Fibroblast of skin of left quadriceps (primary cell): ENCODE data around the gene PEF1.
"Not testable (repeated sequence)": the region's sequence is repeated elsewhere in the genome, so short reads cannot be mapped to it uniquely, and the experiment has no call there.

ENCODE experiments used
- DNase-seq, 2 experiments: peaks; one replicate each; pipeline ENCODE4 v3.0.0-alpha.2; 2013; ENCODE audit warnings: low read depth in 2 of 2

Gene PEF1

DNA sequence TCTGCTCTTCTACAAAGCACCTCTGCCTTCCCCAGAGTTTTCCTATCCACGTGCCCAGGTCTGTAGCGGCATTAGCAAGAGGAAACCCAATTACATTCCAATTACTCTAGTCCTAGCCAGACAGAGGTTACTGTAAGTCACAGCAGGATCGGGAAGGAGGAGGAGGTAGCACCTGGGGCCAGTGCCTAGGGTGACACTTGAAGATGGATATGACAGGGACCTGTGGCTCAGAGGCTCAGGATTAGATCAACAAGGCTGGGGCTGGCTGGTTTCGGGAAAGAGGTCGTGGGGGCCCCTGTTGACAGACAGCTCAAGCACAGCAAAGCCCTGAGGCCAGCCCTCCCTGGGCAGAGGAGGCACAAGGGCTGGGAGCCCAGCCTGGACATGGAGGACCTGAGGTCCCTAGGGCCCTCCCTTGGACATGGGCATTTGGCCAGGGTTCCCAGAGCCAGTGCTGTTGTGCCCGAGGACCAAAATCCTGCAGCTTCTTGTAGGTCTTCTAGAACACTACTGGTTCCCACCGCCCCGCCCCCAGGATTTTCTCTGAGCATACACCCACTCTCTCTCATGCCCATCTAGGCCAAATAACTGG is 30.2 kb downstream of the PEF1 start:
- DNase-seq: no peak

DNA sequence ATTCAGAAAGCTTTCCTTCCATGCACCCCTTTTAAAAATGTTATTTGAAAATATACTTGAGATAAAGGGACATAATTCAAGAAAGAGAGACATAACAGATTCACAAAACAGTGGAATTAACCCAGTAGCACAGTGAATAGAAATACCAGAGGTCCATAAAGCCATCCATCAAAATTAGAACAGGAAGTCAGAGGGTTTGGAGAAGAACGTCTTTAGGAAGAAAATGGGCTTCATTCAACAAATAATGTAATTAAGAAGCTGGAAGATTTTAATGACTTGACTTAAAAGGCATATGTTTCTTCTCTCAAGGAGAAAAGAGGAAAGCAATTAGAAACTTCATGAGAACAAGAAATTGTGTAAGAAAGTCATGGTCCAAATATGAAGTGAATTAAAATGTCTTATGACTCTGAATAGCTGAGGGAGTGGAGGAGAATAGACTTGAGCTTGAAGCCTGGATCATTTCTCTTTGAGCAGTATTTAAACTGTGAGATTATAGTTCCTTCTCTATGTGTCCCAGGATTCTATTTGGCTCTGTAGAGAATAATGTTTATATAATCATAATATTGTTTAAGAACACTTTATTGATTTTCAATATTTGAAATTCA is 35.1 kb downstream of the PEF1 start:
- no peak for DNase-seq

DNA sequence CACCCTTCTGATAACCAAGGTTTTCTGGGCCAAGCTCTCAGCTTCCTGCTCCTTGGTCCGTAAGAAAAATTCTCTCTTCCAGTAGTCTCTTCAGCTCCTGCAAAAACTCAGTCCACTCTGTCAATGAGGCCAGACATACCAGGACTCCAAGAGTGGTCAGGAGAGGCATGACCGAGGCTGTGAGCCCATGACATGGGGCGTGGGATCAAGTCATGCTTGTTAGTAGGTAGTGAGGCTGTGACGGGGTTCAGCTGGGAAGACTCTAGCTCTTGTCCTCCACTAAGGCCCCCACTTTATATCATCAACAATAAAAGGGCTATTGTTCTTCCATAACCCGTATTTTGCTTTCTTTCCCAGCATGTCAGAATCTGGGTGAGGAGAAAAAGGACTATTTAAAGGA is 37.3 kb downstream of the PEF1 start:
- no peak for DNase-seq

DNA sequence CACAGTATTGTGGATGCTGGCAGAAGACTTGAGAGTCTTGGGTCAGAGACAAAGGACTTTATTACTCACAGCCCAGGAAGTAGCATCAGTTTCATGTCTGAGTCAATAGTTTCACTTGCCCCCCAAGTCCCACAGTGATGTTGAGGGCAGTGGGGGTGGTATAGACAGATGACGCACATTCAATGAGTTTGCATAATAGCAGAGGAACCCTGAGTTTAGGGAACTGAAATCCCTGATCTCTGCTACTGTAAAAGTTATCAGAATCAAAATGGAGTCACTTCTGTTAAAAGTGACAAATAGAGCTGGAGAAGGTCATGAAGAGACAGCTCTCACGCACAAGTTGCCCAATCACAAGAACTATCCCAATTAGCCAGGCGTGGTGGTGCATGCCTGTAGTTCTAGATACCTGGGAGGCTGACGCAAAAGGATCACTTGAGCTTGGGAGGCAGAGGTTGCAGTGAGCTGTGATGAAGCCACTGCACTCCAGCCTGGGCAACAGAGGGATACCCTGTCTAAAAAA is 38.7 kb downstream of the PEF1 start:
- no peak for DNase-seq

DNA sequence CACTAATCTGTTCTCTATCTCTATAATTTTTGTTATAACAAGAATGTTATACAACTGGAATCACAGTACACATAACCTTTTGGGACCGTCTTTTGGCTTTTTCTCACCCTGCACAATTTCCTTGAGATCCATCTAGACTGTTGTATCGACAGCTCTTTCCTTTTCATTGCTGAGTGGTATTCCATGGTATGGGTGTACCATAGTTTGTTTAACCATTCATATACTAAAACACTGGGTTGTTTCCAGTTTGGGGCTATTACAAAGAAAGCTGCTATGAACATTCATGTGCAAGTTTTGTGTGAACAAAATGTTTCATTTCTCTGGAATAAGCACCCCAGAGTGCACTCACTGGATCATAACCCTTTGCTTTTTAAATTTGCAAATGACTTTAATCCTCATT is 42.6 kb downstream of the PEF1 start:
- DNase-seq: no peak

DNA sequence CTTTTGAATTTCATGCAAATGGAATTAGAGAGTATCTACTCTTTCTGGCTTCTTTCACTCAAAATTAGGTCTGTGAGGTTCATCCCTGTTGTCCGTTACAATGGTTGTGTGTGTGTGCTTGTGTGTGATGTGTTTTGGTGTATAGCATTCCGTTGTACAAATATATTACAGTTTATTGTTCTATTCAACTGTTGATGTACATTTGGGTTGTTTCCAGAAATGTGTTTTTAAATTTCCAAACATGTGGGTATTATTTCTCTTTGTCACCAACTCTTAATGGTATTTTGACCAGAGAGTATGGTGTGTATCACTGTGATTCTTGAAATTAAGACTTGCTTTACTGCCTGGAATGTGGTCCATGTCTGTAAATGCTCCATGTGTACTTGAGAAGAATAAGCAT is 44.0 kb downstream of the PEF1 start:
- no peak for DNase-seq

DNA sequence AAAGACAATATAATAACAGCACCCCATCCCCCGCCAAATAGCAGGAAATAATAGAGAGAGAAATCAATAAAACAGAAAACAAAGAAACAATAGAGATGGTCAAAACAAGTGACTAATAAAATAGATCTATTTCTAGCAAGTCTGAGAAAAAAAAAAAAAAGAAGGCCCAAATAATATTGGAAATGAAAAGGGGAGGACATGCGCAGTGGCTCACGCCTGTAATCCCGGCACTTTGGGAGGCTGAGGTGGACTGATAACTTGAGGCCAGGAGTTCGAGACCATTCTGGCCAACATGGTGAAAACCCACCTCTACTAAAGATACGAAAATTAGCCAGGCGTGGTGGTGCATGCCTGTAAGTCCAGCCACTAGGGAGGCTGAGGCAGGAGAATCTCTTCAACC is 45.7 kb downstream of the PEF1 start:
- DNase-seq: no peak

DNA sequence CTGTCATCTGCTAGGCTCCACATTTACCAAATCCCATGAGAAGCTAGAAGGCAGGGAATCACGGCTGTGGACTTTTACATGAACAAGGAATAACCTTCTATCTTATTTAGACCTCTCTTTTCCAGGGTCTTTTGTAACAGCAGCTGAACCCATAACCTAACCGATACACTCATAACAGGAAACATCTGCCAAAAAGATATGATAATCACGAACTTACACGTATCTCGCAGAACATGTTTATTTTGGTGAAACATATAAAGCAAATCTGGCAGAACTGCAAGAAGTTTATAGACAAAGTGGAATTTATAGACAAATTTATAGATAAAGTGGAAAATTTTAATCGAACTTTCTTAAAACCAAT is 48.0 kb downstream of the PEF1 start:
- no peak for DNase-seq

DNA sequence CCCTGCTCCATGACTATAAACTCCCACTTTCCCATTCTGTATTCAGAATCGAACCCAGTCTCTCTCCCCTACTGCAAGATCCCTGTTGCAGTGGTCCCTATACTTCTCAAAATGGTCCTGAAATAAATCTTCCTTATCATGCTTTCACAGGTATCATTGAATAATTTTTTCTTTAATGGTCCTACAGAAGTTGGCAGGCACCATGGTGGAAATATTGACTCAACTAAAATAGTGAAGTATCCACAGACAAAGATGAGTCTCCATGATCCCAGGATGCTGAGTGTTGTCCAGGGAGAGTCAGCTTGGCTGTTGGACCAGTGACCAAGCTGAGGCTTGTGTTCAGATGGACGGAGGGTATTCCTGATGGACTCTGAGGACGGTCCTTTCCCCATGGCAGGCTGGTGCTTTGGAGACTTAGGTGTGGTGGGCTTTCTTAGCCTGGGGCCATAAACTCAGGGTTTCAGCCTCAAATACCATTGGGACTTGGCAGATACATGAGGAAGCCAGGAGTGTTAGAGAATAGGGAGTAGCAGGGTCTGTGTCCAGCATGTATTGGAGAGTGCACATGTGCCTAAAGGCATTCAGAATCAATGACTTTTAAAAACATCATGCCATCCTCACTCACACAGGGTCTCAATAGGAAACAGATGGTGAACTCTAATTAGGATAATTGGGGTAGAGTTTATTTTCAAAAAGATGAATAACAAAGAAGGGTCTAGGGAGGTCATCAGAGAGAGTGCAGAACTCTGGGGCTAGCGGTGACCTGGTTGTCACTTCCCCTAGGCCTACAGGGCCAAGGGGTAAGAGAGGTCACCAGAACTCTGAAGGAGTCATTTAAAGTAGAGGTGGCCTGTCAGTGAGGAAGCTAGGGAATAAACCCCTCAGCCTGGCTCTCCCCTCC is 48.6 kb downstream of the PEF1 start:
- DNase-seq: no peak

DNA sequence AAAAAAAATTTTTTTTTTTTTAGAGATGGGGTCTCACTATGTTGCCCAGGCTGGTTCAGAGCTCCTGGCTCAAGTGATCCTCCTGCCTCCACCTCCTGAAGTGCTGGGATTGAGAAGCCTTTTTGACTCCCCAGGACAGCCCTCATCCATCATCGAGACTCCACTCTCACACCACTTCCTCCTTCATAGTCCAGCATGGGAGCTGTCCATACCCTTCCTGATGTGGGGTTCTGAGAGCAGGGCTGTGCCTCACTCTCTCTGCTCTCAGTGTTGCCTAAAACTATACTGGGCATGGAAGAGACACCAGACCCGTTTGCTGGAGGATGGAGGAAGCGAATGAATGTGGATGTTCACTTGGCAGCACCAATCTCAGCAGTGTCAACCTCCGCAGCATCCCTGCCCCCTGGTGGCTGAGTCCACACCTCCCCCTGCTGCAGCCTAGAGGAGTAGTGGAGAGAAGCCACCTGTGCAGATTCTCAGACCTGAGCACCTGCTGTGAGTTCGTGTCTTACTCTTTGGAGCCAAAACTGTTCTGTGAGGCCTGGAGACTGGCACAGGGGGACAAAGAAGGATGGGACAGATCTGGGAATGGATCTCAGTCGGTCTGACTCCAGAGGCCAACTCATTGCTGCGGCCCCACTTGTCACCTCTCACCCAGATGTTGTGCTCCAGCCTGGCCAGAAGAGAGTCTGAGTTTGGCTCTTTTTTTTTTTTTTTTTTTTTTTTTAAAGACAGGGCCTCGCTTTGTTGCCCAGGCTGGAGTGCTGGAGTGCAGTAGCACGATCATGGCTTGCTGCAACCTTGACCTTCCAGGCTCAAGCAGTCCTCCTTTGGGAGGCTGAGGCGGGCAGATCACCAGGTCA is 50.7 kb downstream of the PEF1 start:
- DNase-seq: peak in 1 of 2 experiments; percentile 23

DNA sequence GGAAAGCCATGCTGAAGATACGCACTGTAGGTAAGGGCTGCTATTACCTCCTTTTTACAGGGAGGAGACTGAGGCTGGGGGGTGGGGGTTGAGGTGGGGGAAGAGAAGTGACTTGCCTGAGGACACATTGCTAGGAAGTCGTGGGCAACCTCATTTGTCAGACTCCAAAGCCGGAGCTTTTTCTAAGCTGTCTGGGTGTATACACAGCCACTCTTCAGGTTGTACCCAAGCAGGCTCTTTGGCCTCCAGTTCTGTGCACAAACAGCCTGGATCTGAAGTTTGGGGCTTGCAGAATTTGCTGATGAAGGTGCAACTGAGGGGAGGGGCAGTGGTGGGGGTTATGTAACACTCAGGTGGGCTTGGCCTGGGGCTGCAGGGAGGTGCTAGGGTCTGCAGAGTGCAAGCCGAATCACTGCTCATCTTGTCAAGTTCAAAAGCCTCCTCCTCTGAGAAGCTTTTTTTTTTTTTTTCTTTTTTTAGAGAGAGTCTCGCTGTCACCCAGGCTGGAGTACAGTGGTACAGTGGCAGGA is 51.5 kb downstream of the PEF1 start:
- DNase-seq: no peak

DNA sequence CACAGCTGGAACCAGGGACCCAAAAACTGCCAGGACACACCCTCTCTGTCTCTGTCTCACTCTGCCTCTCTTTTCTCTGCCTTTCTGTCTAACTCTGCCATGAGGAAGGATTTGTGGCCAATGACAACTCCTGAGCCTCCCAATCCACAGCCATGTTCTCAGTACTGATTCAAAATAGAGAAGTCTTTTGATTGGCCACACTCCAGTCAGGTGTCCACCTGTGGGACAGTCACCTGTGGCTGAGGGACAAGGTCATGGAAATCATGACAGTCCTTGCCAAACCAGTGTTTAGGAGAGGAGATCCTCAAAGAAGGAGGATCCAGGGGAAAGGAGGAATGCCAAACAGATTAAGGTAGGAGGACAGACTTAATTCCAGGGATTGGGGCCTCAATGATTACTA is 52.5 kb downstream of the PEF1 start:
- no peak for DNase-seq

DNA sequence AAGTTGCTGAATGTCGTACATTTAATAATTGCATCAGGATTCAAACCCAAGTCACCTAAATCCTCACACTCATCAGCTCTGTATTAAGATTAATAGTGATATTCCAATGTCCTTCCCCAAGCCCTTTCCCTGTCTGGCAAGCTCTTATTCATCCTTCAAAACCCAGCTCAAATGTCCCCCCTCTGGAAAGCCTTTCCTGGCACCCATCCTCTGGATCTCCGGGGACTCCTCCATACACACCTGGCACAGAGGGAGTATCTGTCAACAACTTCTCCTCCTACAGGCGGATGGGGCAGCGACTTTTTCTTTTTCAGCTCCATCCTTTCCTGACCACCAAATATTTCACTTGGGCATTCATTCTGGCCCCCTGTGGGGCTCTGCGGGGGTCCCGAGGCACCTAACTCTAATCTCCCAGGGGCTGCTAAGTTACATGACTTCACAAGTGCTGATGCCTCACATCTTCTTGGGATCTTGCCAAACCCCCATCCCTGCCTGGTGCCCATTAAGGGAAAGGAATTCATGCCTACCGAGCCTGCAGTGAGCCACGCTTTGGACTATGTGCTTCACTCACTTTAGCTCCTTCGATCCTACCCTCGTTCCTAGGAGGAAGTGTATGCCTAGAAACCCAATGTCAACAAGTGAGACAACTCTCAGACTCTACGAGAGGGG is 53.1 kb downstream of the PEF1 start:
- DNase-seq: no peak

DNA sequence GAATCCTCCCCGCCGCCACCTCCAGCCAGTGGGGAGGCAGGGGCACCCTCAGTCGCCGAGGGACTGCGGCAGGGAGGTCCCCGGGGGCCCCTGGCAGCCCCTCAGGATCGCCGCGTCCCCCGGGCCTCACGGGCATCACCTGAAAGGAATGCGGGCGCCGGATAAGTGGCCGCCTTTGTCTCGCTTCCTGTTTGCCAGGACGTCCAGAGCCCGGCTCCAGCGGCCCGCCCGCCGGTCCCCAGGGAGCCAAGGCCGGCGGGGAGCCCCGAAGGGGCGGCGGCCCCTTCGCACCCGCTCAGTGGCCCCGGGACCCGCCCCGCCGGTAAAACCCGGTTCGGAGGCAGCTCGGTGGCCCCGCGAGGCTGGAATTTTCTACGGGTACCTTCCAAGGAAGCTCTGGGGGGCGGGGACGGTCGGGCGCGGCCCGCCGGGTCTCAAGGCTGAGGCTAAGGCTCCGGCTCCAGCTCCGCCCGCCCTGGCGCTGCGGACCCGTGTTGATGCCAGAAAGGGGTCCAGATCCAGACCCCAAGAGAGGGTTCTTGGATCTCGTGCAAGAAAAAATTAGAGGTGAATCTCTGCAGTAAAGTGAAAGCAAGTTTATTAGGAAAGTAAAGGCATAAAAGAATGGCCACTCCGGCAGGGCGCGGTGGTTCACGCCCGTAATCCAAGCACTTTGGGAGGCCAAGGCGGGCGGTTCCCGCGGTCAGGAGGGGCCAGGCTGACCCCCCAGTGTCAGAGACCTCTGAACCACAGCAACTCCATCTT is 55.7 kb downstream of the PEF1 start:
- no peak for DNase-seq

DNA sequence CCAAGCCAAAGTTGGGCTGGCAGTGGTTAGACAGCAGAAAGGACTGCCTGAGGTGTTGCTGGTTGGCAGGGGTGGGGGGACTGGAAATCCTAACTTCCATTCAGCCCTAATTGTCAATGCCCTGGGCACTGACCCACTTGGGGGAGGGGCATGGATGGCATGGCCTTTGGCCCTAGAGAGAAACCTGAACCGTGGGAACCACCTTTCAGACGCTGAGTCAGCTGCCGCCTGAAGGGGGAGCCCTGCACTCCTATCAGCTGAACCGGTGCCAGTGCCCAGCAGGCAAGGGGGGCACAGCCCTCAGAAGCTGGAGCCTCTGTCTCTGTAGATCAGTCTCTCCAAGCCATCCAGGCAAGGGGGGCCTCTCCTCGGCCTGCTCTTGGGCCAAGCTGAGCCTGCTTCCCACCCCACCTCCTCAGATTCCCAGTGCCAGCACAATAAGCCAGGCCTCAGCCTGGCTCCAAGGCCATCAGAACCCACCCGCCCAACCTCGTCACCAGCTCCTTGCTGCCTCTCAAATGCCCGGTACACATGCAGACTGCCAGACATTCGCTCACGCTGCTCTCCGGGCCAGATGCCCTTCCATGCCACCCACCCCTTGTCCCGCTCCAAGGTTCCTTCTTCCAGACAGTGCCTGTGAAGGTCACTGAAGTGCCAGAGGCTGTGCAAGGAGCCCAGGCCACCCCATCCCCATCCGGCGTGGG is 56.8 kb downstream of the PEF1 start:
- no peak for DNase-seq

DNA sequence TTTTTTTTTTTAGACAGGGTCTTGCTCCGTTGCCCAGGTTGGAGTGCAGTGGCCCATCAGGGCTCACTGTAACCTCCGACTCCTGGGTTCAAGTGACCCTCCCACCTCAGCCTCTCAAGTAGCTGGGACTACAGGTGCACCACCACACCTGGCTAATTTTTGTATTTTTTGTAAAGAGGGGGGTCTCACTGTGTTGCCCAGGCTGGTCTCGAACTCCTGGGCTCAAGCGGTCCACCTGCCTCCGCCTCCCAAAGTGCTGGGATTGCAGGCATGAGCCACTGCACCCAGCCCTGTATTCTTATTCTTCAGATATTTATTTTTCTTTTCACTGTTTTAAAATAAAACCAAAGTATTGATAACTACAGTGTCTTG is 57.4 kb downstream of the PEF1 start:
- DNase-seq: not testable (repeated sequence)

DNA sequence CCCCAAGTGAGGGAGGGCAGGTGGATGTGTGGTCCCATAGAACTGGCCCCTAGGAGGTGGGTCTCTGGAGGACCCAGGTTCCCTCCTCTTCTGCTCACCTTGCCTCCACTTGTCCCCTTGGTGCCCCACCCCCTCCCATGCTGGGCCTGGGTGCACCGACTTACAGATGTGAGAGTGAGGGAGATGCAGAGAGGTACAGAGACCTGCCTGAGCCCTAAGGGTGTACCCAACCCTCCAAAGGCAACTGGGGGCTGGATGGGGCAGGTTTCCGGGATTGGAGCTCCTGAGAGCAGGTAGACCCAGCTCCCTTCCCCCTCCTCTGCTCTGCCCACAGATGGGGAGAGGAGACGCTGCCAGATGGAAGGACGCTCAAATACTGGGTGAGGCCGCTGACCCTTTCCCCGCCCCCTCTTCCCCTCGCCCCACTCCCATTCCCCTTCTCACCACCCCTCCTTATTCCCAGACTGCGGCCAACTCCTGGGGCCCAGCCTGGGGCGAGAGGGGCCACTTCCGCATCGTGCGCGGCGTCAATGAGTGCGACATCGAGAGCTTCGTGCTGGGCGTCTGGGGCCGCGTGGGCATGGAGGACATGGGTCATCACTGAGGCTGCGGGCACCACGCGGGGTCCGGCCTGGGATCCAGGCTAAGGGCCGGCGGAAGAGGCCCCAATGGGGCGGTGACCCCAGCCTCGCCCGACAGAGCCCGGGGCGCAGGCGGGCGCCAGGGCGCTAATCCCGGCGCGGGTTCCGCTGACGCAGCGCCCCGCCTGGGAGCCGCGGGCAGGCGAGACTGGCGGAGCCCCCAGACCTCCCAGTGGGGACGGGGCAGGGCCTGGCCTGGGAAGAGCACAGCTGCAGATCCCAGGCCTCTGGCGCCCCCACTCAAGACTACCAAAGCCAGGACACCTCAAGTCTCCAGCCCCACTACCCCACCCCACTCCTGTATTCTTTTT is 58.0 kb downstream of the PEF1 start:
- DNase-seq: no peak

DNA sequence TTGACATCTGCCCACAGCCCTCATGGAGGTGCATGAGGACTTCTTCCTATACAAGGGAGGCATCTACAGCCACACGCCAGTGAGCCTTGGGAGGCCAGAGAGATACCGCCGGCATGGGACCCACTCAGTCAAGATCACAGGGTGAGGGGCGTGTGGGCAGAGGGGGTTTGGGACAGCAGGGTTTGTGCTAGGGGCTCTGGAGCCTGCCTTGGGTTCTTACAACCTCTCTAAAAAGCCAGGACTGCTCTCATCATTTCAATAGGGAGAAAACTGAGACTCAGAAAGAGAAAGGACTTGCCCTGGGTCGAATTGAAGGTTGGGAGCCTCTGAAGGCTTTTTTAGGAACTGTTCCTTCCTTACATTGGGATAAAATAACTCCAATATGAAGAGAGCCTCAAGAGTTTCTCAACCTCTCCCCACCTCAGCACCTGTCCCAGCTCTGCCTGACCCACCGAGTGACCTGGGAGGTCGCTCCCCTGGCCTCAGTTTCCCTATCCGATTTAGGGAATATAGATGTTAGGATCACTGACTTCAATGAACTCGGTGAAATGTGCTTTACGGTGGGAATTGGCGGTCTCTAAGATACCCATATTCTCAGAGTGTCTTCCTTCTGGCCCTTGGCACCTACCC is 58.8 kb downstream of the PEF1 start:
- DNase-seq: no peak
